AG09309 (cell line): ENCODE data around the gene ZDHHC20.

Experiments
- DNase-seq: peaks from one replicate; pipeline ENCODE4 v3.0.0-alpha.2; 2010; ENCODE audit warnings: low read depth
- H3K4me3 ChIP-seq: 2 replicates; pipeline ENCODE4 v1.5.1; 2011; ENCODE audit warnings: mild to moderate bottlenecking, low read depth, low read length, moderate library complexity; ENCODE audit not compliant: control insufficient read depth
- TF ChIP-seq, protein P1 (sequence below): IDR thresholded peaks from 2 replicates; pipeline ENCODE4 v1.5.1; 2011; ENCODE audit warnings: mild to moderate bottlenecking, low read depth, low read length, inconsistent platforms; ENCODE audit not compliant: insufficient read depth, control insufficient read depth; ENCODE audit errors: missing control alignments

ZDHHC20 gene

DNA sequence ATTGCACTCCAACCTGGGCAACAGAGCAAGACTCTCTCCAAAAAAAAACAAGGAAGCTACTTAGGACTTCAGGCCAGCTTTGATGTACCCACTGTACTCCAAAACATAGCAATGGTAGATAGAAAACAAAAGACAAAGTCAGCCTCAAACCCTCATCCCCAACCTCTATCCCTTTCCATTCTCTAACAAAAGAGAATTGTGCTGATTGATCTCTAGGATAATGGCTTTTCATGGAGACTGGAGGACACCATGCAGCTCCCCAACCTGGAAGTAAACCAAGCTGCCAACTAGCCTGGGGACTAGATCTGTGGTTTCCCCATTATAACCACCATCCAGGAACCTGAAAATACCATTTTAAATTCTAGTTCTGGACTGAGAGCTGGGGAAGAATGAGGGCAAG is 4.3 kb upstream of the ZDHHC20 start:
- TF ChIP-seq, protein P1, sequence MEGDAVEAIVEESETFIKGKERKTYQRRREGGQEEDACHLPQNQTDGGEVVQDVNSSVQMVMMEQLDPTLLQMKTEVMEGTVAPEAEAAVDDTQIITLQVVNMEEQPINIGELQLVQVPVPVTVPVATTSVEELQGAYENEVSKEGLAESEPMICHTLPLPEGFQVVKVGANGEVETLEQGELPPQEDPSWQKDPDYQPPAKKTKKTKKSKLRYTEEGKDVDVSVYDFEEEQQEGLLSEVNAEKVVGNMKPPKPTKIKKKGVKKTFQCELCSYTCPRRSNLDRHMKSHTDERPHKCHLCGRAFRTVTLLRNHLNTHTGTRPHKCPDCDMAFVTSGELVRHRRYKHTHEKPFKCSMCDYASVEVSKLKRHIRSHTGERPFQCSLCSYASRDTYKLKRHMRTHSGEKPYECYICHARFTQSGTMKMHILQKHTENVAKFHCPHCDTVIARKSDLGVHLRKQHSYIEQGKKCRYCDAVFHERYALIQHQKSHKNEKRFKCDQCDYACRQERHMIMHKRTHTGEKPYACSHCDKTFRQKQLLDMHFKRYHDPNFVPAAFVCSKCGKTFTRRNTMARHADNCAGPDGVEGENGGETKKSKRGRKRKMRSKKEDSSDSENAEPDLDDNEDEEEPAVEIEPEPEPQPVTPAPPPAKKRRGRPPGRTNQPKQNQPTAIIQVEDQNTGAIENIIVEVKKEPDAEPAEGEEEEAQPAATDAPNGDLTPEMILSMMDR, result no peak
- DNase-seq, result no peak
- H3K4me3 ChIP-seq, result no peak overlapping the region

DNA sequence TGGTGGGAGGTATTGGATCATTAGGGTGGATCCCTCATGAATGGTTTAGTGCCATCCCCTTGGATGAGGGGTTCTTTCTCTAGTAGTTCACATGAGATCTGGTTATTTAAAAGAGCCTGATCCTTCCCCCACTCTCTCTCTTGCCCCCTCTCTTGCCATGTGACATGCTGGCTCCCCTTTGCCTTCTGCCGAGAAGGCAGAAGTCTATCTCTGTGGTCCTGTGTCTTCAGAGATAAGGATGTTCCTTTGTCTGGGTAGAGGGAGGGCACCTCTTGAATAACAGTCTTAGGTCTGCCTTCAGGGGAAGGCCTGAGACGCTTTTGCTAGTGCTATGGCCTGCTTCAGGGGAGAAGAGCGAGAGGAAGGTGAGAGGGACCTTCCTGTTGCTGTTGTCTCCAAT is 2.0 kb upstream of the ZDHHC20 start:
- no peak for DNase-seq
- TF ChIP-seq, protein P1, result no peak
- H3K4me3 ChIP-seq, result no peak overlapping the region

DNA sequence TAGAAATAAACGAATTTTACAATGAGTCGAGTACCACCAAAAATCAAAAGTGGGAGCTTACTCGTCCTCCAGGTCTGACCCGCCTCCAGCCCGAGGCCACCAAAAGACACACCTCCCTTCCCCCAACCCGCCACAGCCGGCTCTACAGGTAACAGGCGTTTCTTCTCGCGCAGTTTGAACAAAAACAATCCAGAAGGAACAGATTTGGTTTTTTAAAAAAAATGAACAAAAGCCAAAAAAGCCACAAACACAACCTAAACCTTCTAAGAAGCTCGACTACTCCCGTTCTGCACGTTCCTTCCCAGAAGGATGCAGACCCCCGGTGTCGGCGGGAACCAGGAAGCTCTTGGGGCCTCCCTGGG is 671 bp downstream of the ZDHHC20 start:
- DNase-seq, result no peak
- TF ChIP-seq, protein P1, result no peak
- H3K4me3 ChIP-seq, result peak overlapping the region; percentile 91

DNA sequence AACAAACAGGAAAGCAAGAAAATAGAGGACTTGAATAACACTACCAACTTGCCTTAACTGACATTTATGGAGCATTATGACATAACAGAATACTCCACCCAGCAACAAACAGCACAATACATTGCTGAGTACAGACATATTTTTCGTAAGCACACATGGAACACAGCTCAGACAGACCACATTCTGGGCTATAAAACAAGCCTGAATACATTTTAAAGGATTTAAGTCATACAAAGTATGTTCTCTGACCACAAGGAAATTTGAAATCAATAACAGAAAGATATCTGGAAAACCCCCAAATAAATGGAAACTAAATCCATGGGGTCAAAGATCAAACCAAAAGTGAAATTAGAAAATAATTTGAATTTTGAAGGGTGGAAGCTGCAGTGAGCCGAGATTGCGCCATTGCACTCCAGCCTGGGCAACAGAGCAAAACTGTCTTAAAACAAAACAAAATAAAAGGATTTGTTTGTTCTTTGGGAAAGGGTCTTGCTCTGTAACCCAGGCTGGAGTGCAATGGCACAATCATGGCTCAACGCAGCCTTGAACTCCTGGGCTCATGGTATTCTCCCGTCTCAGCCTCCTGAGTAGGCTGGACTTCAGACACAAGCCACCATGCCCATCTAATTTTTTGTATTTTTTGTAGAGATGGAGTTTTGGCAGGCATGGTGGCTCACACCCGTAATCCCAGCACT is 5.6 kb downstream of the ZDHHC20 start:
- H3K4me3 ChIP-seq, result no peak overlapping the region
- DNase-seq, result peak; percentile 56
- TF ChIP-seq, protein P1, result no peak

DNA sequence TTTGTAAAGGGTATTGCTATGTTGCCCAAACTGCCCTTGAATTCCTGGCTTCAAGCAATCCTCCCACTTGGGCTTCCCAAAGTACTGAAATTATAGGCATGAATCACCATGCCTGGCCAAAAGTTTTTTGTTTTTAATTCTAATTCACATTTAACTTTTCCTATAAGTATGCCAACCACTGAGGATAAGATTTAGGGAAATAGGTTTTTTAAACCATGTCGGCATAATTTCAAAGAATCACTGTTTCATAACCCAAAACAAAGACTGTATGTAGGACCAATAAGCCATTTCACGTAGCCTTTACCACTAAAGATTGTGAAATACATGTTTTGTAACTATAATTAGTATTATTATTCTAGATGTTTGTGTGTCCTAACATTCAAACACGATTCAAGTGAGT is 8.2 kb downstream of the ZDHHC20 start:
- no peak for DNase-seq
- H3K4me3 ChIP-seq, result no peak overlapping the region

DNA sequence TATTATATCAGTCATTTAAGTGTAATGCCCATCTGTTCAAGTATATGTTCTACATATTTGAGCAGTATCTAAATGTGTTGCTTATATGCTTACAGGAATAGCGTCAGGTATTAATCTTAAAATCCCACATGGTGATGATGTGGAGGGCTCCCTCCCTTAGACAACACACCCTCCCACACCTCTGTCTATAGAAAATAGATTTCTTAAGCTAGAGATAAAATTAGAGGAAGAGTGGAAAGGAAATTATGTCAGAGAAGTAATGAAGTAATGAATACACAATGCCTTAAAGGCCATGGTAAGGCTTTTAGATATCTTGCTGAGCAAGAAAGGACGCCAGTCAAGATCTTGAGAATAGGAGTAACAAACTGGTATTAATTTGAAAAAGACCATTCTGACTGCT is 12.4 kb downstream of the ZDHHC20 start:
- DNase-seq, result no peak
- TF ChIP-seq, protein P1, result no peak
- no peak overlapping the region for H3K4me3 ChIP-seq

More for the DNA sequence above, 8.2 kb downstream of the ZDHHC20 start:
- TF ChIP-seq, protein P1, result no peak
